ENCODE results near the gene KRTAP10-2. TPM values are rescaled to one million over a fixed set of nuclear protein-coding genes. Genes with fewer than 3 reads are reported as not detected.
A peak's percentile ranks its signal among the peaks of the same experiment; 100 is the strongest.

Gene KRTAP10-2
- total RNA-seq, 1 experiment from 2014 or later, result not detected

GRCh38 chr21:44520326-44521300, 30.7 kb downstream of the KRTAP10-2 start:
- in situ Hi-C loops (cut with HindIII; ENCODE audit: low pct_unique_long_range_greater_than_20kb, low sequenced_read_pairs), result no loop called here
- DNase-seq (ENCODE audit: low read depth), result no peak

- DNase-seq (ENCODE audit: low read depth), result no peak
- in situ Hi-C loops (cut with HindIII; ENCODE audit: low pct_unique_long_range_greater_than_20kb, low sequenced_read_pairs), result no loop called here
Observed at GRCh38 chr21:44519346-44520325, 31.7 kb downstream of the KRTAP10-2 start.

- DNase-seq (ENCODE audit: low read depth), result no peak
- in situ Hi-C loops (cut with HindIII; ENCODE audit: low pct_unique_long_range_greater_than_20kb, low sequenced_read_pairs), result no loop called here
Observed at GRCh38 chr21:44518686-44519085, 32.6 kb downstream of the KRTAP10-2 start.

- peak; percentile 69 for DNase-seq (ENCODE audit: low read depth)
- in situ Hi-C loops (cut with HindIII; ENCODE audit: low pct_unique_long_range_greater_than_20kb, low sequenced_read_pairs), result no loop called here
Observed at GRCh38 chr21:44517175-44517899, 34.0 kb downstream of the KRTAP10-2 start.

GRCh38 chr21:44516828-44517174, 34.5 kb downstream of the KRTAP10-2 start:
- no peak for DNase-seq (ENCODE audit: low read depth)
- in situ Hi-C loops (cut with HindIII; ENCODE audit: low pct_unique_long_range_greater_than_20kb, low sequenced_read_pairs), result no loop called here

GRCh38 chr21:44516342-44516741, 35.0 kb downstream of the KRTAP10-2 start:
- in situ Hi-C loops (cut with HindIII; ENCODE audit: low pct_unique_long_range_greater_than_20kb, low sequenced_read_pairs), result no loop called here
- no peak for DNase-seq (ENCODE audit: low read depth)

- in situ Hi-C loops (cut with HindIII; ENCODE audit: low pct_unique_long_range_greater_than_20kb, low sequenced_read_pairs), result no loop called here
- DNase-seq (ENCODE audit: low read depth), result no peak
Observed at GRCh38 chr21:44515359-44516165, 35.7 kb downstream of the KRTAP10-2 start.

GRCh38 chr21:44514746-44515358, 36.5 kb downstream of the KRTAP10-2 start:
- DNase-seq (ENCODE audit: low read depth), result no peak
- in situ Hi-C loops (cut with HindIII; ENCODE audit: low pct_unique_long_range_greater_than_20kb, low sequenced_read_pairs), result no loop called here

- in situ Hi-C loops (cut with HindIII; ENCODE audit: low pct_unique_long_range_greater_than_20kb, low sequenced_read_pairs), result no loop called here
- no peak for DNase-seq (ENCODE audit: low read depth)
Observed at GRCh38 chr21:44514218-44514520, 37.1 kb downstream of the KRTAP10-2 start.

- no peak for DNase-seq (ENCODE audit: low read depth)
- in situ Hi-C loops (cut with HindIII; ENCODE audit: low pct_unique_long_range_greater_than_20kb, low sequenced_read_pairs), result no loop called here
Observed at GRCh38 chr21:44513389-44514217, 37.7 kb downstream of the KRTAP10-2 start.

- in situ Hi-C loops (cut with HindIII; ENCODE audit: low pct_unique_long_range_greater_than_20kb, low sequenced_read_pairs), result no loop called here
- no peak for DNase-seq (ENCODE audit: low read depth)
Observed at GRCh38 chr21:44512496-44513388, 38.6 kb downstream of the KRTAP10-2 start.

- in situ Hi-C loops (cut with HindIII; ENCODE audit: low pct_unique_long_range_greater_than_20kb, low sequenced_read_pairs), result no loop called here
Observed at GRCh38 chr21:44511938-44512275, 39.4 kb downstream of the KRTAP10-2 start.

GRCh38 chr21:44511219-44511937, 39.9 kb downstream of the KRTAP10-2 start:
- in situ Hi-C loops (cut with HindIII; ENCODE audit: low pct_unique_long_range_greater_than_20kb, low sequenced_read_pairs), result no loop called here
- no peak for DNase-seq (ENCODE audit: low read depth)

More at GRCh38 chr21:44511938-44512275, 39.4 kb downstream of the KRTAP10-2 start:
- no peak for DNase-seq (ENCODE audit: low read depth)

- in situ Hi-C loops (cut with HindIII; ENCODE audit: low pct_unique_long_range_greater_than_20kb, low sequenced_read_pairs), result no loop called here
- DNase-seq (ENCODE audit: low read depth), result peak; percentile 47
Observed at GRCh38 chr21:44510508-44511218, 40.6 kb downstream of the KRTAP10-2 start.

GRCh38 chr21:44510109-44510507, 41.2 kb downstream of the KRTAP10-2 start:
- in situ Hi-C loops (cut with HindIII; ENCODE audit: low pct_unique_long_range_greater_than_20kb, low sequenced_read_pairs), result no loop called here
- DNase-seq (ENCODE audit: low read depth), result no peak
